ENCODE data around the gene TTLL10.
"Not testable (repeated sequence)": the region's sequence is repeated elsewhere in the genome, so short reads cannot be mapped to it uniquely, and the experiment has no call there.

Gene TTLL10

DNA sequence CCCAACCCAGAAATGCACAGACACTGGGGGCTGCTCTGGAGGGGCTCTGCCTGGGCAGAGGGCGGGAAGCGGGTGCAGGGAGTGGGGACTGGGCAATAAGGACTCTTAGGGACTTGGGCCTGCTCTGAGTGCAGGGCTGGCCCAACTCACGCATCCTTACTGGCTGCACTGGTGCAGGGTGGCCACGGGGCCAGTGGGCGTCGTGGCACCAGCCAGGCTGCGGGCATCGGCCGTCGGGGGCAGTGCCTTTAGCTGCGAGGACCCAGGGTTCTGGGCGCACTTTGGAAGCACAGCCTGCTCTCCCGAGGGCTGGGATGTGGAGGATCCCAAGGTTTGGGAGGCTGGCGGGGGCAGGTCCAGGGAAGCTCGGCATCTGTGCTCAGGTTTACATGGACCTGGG lies 27.1 kb upstream of the TTLL10 start:
- DNase-seq (no peak), ATAC-seq (no peak)
- Mint-ChIP-seq H3K36me3 (ENCODE audit: low read depth) (no peaks in the 10 kb centered on the region), H3K9me3 (no peaks in the 10 kb centered on the region), H3K4me1 (peaks cover 27% of the 10 kb centered on the region), H3K4me3 (no peak overlapping the region), H3K27me3 (no peaks in the 10 kb centered on the region), H3K27ac (no peak overlapping the region)

DNA sequence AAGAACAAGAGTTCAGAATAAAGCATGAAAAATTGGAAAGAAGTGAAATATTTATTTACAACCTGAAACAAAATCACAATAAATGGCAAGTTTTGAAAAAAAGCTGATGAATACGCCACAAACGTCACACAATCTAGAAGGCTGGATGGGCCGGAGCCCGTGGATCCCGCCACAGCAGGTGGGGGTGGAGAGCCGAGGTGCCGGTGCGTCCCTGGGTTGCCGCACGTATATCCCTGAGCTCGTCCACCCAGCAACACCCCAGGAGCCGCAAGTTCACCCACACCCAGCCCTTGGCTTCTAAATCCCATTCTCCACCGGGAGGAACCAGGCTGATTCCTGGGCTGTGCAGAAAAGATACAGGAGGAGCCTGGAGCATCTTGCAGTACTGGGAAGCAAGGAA lies 25.6 kb upstream of the TTLL10 start:
- Mint-ChIP-seq H3K9me3 (peaks cover 10% of the 10 kb centered on the region), H3K4me1 (peaks cover 15% of the 10 kb centered on the region), H3K36me3 (ENCODE audit: low read depth) (peaks cover 4% of the 10 kb centered on the region), H3K27ac (no peak overlapping the region), H3K4me3 (no peak overlapping the region), H3K27me3 (no peaks in the 10 kb centered on the region)
- ATAC-seq (no peak), DNase-seq (no peak)

DNA sequence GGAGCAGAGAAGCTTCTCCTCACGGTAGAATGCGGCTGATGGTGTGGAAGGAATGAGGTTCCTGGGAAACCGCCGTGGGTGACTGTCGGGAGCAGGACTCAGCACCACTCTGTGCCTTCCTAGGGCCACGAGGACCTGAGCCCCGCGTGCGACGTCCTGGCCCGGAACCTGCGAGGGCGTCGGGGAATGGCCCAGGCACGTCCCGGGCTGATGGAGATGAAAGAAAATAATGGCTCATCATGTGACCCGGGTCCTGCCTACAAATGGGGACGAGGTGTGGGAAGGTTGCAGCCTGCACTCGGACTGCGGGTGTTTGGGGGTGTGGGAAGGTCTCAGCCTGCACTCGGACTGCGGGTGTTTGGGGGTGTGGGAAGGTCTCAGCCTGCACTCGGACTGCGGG lies 25.1 kb upstream of the TTLL10 start:
- Mint-ChIP-seq H3K27me3 (no peaks in the 10 kb centered on the region), H3K9me3 (peaks cover 15% of the 10 kb centered on the region), H3K4me3 (no peak overlapping the region), H3K36me3 (ENCODE audit: low read depth) (peaks cover 4% of the 10 kb centered on the region), H3K27ac (no peak overlapping the region), H3K4me1 (peaks cover 15% of the 10 kb centered on the region)
- no peak for ATAC-seq
- no peak for DNase-seq

DNA sequence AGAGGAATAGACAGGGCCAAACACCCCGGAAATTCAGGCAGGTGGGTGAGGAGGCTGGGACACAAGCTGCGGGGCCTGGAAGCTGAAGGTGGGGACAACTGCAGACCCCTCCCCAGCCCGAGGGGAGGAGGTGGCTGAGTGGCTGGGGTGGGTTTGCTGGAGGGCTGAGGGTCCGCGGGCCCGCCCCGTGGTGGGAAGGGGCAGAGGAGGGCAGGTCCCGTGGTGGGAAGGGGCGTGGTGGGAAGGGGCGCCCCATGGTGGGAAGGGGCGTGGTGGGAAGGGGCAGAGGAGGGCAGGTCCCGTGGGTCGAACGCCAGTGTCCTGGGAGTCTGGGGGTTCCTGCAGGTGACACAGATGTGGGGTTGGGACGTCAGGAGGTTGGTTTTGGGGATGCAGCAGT lies 24.3 kb upstream of the TTLL10 start:
- Mint-ChIP-seq H3K4me1 (peaks cover 7% of the 10 kb centered on the region), H3K9me3 (peaks cover 21% of the 10 kb centered on the region), H3K27me3 (no peaks in the 10 kb centered on the region), H3K36me3 (ENCODE audit: low read depth) (peaks cover 4% of the 10 kb centered on the region), H3K27ac (no peak overlapping the region), H3K4me3 (no peak overlapping the region)
- ATAC-seq (no peak), DNase-seq (no peak)

DNA sequence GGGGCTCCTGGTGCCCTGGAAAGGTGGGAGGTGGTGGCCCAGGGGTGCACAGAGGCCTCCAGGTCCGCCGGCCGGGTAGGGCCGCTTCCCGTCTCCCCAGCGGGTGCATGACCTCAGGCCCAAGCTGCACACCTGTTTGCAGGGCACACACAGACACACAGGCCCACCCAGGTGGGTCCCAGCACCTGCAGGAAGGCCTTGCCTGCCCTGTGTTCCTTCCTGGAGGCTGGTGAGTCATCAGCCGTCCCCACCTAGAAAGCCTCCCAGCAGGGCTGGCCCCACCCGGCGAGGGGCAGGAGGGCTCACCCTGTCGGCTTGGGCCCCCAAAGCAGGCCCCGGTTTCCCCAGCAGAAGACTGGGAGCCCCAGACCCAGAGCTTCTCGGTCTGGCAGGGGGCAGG lies 23.6 kb upstream of the TTLL10 start:
- DNase-seq: no peak
- no peak overlapping the region for H3K4me3 Mint-ChIP-seq
- no peak overlapping the region for H3K27ac Mint-ChIP-seq
- ATAC-seq: no peak
- peaks cover 4% of the 10 kb centered on the region for H3K36me3 Mint-ChIP-seq (ENCODE audit: low read depth)
- H3K9me3 Mint-ChIP-seq: peaks cover 21% of the 10 kb centered on the region
- H3K27me3 Mint-ChIP-seq: no peaks in the 10 kb centered on the region
- H3K4me1 Mint-ChIP-seq: peaks cover 7% of the 10 kb centered on the region

DNA sequence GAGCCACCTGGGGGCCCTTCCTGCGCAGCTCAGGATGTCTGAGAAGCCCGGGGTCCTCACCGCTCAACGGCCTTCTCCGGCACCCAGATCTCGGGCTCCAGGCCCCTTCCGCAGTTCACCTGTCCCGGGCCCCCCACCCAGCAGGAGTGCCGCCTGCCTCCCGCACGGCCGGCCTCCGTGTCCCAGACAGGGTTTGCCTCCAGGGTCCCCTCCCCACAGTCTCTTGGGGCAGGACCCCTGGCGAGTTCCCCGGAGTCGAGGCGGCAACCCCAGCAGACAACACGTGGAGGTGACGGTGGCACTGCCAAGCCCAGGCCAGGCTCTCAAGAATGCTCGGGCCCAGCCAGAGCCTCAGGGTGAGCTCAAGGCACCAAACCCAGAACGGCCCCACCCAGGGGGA lies 22.4 kb upstream of the TTLL10 start:
- ATAC-seq: no peak
- peaks cover 7% of the 10 kb centered on the region for H3K4me1 Mint-ChIP-seq
- H3K27me3 Mint-ChIP-seq: no peaks in the 10 kb centered on the region
- H3K9me3 Mint-ChIP-seq: peaks cover 21% of the 10 kb centered on the region
- H3K36me3 Mint-ChIP-seq (ENCODE audit: low read depth): peaks cover 4% of the 10 kb centered on the region
- H3K27ac Mint-ChIP-seq: no peak overlapping the region
- no peak overlapping the region for H3K4me3 Mint-ChIP-seq
- DNase-seq: no peak

DNA sequence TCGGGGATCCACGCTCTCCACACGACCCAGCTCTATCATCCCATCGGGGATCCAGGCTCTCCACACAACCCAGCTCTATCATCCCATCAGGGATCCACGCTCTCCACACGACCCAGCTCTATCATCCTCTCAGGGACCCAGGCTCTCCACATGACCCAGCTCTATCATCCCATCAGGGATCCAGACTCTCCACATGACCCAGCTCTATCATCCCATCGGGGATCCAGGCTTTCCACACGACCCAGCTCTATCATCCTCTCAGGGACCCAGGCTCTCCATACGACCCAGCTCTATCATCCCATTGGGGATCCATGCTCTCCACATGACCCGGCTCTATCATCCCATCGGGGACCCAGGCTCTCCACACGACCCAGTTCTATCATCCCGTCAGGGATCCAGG lies 21.2 kb upstream of the TTLL10 start:
- not testable (repeated sequence) for ATAC-seq; H3K4me1 Mint-ChIP-seq; H3K27me3 Mint-ChIP-seq; DNase-seq; H3K4me3 Mint-ChIP-seq; H3K36me3 Mint-ChIP-seq (ENCODE audit: low read depth)
- H3K9me3 Mint-ChIP-seq: peaks cover 21% of the 10 kb centered on the region
- H3K27ac Mint-ChIP-seq: peak overlapping the region; percentile 79

DNA sequence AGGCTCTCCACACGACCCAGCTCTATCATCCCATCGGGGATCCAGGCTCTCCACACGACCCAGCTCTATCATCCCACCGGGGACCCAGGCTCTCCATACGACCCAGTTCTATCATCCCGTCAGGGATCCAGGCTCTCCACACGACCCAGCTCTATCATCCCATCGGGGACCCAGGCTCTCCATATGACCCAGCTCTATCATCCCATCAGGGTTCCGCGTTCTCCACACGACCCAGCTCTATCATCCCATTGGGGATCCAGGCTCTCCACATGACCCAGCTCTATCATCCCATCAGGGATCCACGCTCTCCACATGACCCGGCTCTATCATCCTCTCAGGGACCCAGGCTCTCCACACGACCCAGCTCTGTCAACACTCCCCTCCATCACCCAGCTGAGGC lies 20.5 kb upstream of the TTLL10 start:
- H3K4me1 Mint-ChIP-seq; H3K4me3 Mint-ChIP-seq; H3K27me3 Mint-ChIP-seq; ATAC-seq; H3K36me3 Mint-ChIP-seq (ENCODE audit: low read depth); DNase-seq: not testable (repeated sequence)
- Mint-ChIP-seq H3K27ac (peak overlapping the region; percentile 79), H3K9me3 (peaks cover 21% of the 10 kb centered on the region)

DNA sequence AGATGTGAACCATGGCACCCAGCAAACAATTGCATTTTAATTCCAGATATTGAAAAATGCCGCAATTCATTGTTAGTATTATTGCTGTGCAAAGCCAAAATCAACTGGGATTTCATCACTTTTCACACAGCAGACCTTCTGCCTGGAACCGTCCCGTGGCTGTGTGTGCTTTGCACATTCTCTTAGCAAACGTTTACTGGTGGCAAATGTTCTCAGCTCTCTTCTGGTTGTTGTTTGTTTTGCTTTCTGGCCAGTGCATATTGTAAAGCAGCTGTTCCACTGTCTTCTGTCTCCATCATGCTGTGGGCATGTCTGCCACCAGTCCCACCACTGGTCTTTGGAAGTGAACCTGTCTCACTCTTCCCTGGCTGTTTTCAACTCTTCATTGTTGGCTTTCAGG lies 19.8 kb upstream of the TTLL10 start:
- Mint-ChIP-seq H3K36me3 (ENCODE audit: low read depth) (peaks cover 4% of the 10 kb centered on the region), H3K27me3 (no peaks in the 10 kb centered on the region), H3K9me3 (peaks cover 21% of the 10 kb centered on the region), H3K4me1 (peaks cover 5% of the 10 kb centered on the region), H3K27ac (no peak overlapping the region), H3K4me3 (no peak overlapping the region)
- ATAC-seq (no peak), DNase-seq (no peak)

DNA sequence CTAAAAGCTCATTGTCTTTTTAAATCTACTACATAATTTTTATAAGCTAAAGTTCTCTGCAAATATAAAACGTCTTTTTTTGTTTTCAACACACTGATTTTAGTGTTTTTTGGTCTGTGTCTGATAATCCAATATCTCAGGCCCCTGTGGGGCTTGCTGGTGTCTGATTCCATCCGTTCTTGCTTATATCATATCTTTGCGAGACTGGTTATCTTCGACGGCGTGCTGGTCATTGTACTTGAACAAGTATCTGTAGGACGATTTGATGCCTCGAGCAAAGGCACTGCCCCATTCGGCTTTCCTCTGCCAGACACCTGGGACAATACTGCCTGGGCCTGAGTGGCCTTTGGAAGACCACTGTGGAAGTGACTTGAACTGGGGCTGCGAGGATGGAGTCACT lies 18.4 kb upstream of the TTLL10 start:
- H3K27me3 Mint-ChIP-seq: no peaks in the 10 kb centered on the region
- ATAC-seq (no peak), DNase-seq (no peak)
- H3K36me3 Mint-ChIP-seq (ENCODE audit: low read depth): peaks cover 4% of the 10 kb centered on the region
- H3K4me3 Mint-ChIP-seq: no peak overlapping the region
- H3K9me3 Mint-ChIP-seq: peaks cover 21% of the 10 kb centered on the region
- H3K4me1 Mint-ChIP-seq: peaks cover 5% of the 10 kb centered on the region
- no peak overlapping the region for H3K27ac Mint-ChIP-seq

DNA sequence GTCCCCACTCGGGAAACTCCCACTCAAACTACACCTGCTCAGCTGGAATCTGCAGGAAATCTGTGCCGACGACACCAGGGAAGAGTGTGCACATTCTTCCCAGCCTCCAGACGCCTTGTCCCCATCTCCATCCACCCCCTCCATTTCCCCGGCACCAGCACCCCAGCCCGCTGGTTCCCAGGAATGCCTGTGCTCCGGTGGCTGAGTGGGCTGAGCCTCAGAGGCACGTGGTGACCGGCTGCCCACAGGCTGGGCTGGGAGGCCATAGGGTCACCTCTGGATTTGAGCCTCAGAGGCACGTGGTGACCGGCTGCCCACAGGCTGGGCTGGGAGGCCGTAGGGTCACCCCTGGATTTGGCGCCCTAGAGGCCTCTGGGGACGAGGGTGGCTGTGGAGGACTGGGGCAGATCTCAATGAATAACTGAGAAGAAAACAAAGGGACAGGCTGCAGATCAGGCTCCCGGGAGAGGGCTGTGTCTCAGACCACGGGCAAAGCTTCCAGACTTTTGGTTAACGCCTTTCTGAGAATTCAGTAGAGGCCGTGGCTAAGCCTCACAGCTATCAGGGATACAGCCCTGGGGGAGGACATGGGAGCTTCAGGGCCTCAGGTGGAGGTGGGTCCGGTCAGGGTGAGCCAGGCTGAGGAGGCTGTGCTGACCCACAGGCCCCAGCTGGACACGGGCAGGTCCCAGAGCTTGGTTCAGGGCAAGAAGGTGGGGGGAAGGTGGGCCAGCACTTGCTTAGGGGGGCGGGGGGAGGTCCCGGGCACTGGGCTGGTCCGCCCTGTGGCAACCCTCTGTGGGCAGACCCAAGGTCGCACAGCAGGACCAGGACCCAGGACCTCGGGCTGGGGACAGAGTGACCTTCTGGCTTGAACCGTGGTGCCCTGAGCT lies 17.3 kb upstream of the TTLL10 start:
- no peak for DNase-seq
- Mint-ChIP-seq H3K9me3 (peaks cover 21% of the 10 kb centered on the region), H3K36me3 (ENCODE audit: low read depth) (peaks cover 4% of the 10 kb centered on the region), H3K27me3 (no peaks in the 10 kb centered on the region), H3K4me3 (no peak overlapping the region), H3K4me1 (peaks cover 5% of the 10 kb centered on the region), H3K27ac (no peak overlapping the region)
- no peak for ATAC-seq

DNA sequence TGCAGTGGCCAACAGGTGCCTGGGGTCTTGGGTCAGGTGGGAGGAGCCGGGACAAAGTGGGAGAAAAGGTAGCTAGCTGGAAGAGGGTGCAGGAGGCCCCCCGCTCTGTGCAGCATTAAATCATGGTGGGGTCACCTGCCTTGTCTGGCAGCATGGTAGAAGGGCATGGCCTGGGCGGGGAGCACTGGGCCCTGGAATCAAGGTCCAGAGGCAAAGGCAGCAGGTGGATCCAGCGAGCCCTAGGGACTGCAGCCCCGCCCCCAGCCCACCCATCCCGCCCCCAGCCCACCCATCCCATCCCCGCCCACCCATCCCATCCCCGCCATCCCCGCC lies 16.7 kb upstream of the TTLL10 start:
- Mint-ChIP-seq H3K27ac (no peak overlapping the region), H3K4me1 (peaks cover 5% of the 10 kb centered on the region), H3K9me3 (peaks cover 21% of the 10 kb centered on the region), H3K36me3 (ENCODE audit: low read depth) (peaks cover 4% of the 10 kb centered on the region), H3K4me3 (no peak overlapping the region), H3K27me3 (no peaks in the 10 kb centered on the region)
- no peak for DNase-seq
- no peak for ATAC-seq

DNA sequence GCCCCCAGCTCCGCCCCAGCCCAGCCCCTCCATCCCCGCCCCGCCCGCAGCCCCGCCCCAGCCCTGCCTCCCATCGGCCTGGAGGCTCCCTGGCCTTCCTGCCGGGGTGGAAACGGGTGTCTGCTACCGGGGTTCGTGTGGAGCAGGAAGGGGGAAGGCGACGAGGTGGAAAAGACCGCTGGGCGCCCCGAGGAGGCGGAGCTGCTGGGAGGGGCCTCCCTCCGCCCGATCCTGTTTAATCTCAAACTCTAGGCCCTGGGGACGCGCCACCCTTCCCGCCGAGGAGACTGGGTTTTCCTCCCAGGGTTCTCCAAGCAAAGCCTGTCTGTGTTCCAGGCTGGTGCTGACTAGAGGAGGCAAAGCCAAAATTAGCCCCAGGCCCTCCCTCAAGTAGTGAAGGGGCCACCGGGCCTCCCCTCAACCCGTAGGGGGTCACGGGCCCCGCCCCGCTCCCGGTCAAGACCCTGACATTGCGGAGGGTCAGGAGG lies 16.2 kb upstream of the TTLL10 start:
- Mint-ChIP-seq H3K27ac (peak overlapping the region; percentile 59), H3K36me3 (ENCODE audit: low read depth) (peaks cover 3% of the 10 kb centered on the region), H3K4me3 (peak overlapping the region; percentile 67), H3K4me1 (peaks cover 5% of the 10 kb centered on the region), H3K9me3 (peaks cover 17% of the 10 kb centered on the region), H3K27me3 (no peaks in the 10 kb centered on the region)
- DNase-seq: peak; percentile 75
- peak; percentile 89 for ATAC-seq

DNA sequence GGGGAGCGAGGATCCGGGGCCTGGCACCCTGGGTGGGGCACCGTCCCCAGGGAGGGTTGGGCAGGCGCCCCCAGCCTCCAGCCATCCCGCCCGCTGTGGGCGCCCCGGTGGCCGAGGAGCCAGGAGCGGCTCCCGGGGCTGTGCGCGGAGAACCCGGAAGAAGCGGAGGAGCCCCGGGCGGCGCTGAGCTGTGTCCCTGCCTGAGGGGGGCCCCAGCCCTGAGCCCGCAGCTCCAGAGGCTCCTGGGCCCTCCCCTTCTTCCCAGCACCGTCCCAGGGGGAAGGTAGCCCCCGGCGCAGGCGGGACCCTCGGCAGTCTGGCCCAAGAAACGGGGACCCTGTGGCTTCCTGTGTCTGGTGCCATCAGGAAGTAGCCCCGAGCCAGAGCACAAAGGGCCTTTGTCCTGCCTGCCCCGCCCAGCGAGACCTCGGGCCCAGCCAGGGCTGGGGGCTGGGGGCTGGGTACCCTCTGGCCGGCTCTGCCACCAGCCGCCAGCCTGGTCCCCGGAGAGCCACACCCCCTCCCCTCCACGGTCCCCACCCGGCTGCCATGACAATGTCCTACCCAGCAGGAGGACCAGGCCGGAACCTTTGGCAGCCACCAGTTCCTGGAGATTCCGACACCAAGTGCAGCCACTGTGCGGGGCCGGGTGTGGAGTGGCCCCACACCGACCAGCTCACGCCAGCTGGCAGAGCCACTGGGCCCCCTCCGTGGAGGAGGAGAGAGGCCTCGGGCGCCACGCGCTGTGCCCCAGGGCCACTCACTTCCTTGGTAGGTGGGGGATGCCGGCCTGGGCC lies 15.6 kb upstream of the TTLL10 start:
- Mint-ChIP-seq H3K4me3 (no peak overlapping the region), H3K36me3 (ENCODE audit: low read depth) (no peaks in the 10 kb centered on the region), H3K27me3 (no peaks in the 10 kb centered on the region), H3K4me1 (peaks cover 3% of the 10 kb centered on the region), H3K9me3 (peaks cover 10% of the 10 kb centered on the region), H3K27ac (no peak overlapping the region)
- ATAC-seq: peak; percentile 27
- peak; percentile 37 for DNase-seq

DNA sequence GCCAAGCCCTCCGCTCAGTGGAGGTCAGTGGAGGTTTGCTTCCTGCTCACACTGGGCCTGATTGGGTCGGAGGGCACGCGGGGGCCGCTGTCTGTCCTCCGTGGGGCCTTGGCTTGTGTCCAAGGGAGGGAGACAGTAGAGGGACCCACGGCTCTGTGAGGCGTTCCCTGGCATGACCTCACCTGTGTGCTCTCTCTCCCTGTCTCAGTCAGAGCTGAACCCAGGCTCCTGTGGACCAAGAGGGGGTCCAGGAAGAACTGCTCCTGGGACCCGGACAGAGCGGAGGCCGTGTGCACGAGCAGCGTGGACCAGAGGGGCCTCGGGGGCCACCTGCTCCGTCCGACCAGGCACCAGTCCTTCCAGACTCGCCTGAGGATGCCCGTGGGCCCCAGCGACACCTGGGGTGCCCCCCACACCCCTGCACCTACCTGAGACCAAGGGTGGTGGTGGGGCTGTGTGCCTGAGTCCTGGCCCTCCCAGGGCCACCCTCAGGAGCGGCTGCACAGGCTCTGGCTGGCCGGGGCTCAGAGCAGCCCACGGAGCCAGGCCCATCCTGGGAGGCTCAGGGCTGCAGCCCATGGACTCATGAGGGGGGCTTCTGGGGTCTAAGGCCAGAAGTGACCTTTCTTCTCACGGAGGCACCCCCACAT lies 13.3 kb upstream of the TTLL10 start:
- Mint-ChIP-seq H3K9me3 (no peaks in the 10 kb centered on the region), H3K4me1 (no peaks in the 10 kb centered on the region), H3K4me3 (no peak overlapping the region), H3K36me3 (ENCODE audit: low read depth) (no peaks in the 10 kb centered on the region), H3K27me3 (no peaks in the 10 kb centered on the region), H3K27ac (no peak overlapping the region)
- no peak for ATAC-seq
- no peak for DNase-seq
